ENCODE measurements around the gene SLC25A21.
"Not testable (repeated sequence)": the region's sequence is repeated elsewhere in the genome, so short reads cannot be mapped to it uniquely, and the experiment has no call there.

The SLC25A21 gene

DNA sequence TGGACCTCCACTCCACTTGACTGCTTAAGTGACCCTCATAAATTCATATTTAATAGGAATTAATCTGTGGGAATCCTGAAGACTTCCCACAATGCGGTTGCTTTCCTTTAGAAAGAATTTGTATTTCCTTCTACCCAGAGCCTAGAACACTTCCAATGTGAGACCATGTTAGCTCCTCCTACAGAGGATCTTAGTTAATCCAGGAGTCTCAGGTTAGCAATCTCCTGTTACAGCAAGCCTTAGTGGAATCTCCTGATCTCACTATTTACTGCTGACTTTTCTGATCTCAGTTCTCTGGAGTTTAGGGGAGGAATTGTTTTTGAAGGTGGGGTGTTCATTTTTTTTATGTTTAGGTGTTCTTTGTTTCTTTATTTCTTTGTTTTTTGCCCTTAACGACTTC, 186.0 kb downstream of the SLC25A21 start:
- no peak for DNase-seq (ENCODE audit: low read depth in 2 of 2)

GRCh38 chr14:36981832-36982529, 190.4 kb downstream of the SLC25A21 start:
- no peak for DNase-seq (ENCODE audit: low read depth in 2 of 2)

GRCh38 chr14:36980413-36980812, 192.0 kb downstream of the SLC25A21 start:
- DNase-seq (ENCODE audit: low read depth in 2 of 2): not testable (repeated sequence)

DNA sequence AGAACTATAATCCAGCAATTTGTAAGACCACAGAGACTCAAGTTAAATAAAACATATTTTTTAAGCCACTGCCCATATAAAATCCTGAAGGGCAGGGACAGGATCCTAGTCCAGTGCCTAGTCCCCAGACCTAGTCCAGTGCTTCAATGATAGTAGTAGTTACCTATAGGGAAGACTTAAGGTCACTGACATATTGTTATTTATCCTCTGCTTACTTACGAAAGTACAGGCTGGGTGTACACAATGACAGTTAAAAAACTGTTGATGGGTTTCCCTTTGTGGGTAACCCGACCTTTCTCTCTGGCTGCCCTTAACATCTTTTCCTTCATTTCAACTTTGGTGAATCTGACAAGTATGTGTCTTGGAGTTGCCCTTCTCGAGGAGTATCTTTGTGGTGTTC, 192.5 kb downstream of the SLC25A21 start:
- DNase-seq (ENCODE audit: low read depth in 2 of 2): no peak

GRCh38 chr14:36976571-36977023, 195.8 kb downstream of the SLC25A21 start:
- no peak for DNase-seq (ENCODE audit: low read depth in 2 of 2)

DNA sequence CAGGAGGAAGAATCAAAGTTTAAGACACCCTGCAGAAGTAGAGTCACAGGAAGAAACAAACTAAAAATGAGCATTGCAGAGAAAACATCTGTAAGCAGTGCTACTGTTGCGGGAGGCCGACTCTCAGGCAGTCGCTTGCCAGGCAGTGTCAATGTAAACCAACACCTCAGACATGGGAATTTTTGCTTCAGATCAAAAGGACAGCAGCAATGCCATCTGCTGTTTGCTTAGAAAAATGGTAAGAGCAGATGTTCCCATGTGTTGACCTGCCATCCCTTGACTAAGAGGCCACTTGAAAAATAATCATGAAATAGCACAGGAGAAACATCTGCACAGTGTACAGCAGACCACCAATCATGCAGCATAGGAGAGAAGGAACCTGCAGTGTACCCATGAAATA, 196.6 kb downstream of the SLC25A21 start:
- DNase-seq (ENCODE audit: low read depth in 2 of 2): no peak

DNA sequence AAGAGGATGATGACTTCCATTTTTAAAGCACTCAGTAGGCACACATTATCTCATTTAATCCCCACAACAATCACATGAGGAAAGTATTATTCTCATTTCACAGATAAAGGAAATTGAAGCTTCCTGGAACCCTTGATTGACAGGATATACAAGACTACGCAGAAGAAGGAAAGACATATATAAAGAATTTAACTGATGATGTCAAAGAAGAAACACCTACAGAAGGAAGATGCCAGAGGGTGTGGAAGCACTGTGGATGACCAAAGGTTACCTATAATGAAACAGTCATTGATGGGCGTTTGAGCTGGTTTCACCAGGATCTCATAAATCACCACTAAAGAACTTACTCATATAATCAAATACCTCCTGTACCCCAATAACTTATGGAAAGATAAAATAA, 197.4 kb downstream of the SLC25A21 start:
- no peak for DNase-seq (ENCODE audit: low read depth in 2 of 2)

DNA sequence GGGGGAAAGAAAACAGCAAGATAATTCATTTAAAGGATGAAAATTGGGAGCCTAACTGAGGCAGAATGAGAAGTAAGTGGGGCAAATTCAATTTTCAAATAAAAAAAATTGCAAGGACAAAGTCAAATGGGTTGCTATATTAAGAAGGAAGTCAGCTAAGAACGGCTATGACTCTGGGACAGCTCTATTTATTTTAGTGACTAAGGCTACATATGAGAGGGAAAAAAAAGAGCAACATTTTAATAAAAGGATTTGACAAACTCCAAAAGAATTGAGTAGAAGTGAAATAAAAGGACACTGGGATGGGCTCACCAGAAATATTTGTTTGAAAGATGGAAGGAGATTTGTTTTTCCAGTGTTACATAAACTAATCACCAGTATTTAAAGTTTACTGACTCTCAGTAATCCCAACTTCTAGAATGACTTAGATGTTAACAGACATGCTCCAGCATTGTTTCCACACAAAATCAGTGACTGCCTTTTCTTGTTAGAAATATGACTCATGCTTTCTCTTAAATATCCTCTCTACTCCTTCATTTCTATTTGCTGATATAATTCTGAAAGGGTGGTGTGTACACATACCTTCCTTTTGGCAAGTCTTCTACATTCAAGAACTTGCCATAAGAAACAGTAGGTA, 198.5 kb downstream of the SLC25A21 start:
- DNase-seq (ENCODE audit: low read depth in 2 of 2): no peak

DNA sequence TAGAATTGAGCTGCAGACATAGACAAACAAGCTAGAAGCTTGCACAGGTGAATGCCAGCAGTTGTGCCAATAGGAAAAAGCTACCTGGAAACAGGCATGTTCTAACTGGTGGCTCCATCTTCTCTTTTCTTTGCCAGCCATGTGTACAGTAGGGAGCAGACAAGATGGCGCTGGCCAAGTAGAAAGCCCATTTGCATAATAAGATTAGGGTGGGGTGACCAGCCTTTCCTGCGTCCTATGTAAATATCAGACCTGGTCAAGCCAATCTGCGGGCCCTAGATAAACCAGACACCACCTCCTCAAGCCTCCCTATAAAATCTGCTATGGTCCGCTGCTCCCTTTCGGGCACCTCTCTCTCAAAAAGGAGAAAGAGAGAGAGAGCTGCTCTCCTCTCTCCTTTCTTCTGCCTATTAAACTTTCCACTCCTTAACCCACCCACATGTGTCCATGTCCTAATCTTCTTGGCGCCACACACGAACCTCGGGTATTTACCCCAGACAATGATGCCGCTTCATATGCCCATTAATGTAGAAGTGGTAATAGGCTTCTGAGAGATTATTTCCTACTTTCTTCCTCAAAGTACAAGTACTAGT, 201.0 kb downstream of the SLC25A21 start:
- DNase-seq (ENCODE audit: low read depth in 2 of 2): no peak

GRCh38 chr14:36967892-36968555, 204.4 kb downstream of the SLC25A21 start:
- no peak for DNase-seq (ENCODE audit: low read depth in 2 of 2)

DNA sequence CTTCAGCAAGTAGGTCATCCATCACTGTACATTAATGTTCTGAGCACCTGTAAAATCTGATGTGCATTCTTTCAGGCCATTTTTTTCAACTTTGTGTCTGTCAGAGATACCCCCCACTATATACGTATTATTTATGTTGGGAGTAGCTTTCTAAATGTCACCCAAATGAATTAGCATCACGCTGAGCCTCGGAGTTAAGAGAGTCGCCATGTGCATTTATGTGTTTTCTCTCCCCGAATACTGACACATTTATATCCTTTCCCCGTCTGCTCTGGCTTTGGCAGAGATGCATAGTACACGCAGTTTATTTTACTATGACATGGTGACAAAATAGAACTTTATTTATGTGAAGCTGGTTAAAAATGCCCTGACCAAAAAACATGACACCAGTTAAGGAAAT, 216.4 kb downstream of the SLC25A21 start:
- DNase-seq (ENCODE audit: low read depth in 2 of 2): no peak

DNA sequence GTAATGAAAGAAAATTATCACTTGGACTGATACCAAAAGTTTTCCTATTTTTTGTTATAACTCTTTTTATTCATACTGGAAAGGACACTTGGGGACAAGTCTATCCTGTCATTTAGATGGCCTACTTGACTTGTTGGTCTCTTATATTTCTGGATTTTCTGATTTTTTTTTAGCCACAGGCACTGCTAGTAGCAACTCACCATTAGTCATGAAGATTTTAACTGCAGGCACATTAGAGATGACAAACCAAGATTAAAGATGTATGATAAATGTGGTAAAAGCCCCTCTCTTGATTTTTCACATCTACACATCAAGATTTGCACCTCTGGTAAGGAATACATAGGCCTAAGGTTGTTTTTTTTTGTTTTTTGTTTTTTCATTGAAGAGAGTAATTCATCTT, 217.0 kb downstream of the SLC25A21 start:
- no peak for DNase-seq (ENCODE audit: low read depth in 2 of 2)

DNA sequence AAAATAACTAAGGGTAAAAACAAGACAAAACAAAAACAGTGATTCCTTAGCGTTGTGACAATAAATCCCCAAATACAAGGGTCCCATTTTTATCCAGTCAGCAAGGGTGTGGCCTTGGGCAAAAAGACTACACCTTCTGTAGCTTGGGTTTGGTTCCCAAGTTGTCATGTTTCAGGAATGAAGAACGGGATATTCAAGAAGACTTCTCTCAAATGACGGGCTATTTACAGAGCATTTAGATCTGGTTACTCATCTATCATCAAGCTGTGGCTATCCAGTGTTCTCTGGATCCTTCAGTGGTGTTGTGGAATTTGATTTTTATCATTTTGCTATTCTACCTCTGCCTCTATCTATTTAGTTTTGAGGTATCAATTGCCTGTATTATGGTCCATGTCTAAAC, 219.7 kb downstream of the SLC25A21 start:
- DNase-seq (ENCODE audit: low read depth in 2 of 2): no peak

- no peak for DNase-seq (ENCODE audit: low read depth in 2 of 2)
Measured at GRCh38 chr14:36951380-36951911, 221.0 kb downstream of the SLC25A21 start.

DNA sequence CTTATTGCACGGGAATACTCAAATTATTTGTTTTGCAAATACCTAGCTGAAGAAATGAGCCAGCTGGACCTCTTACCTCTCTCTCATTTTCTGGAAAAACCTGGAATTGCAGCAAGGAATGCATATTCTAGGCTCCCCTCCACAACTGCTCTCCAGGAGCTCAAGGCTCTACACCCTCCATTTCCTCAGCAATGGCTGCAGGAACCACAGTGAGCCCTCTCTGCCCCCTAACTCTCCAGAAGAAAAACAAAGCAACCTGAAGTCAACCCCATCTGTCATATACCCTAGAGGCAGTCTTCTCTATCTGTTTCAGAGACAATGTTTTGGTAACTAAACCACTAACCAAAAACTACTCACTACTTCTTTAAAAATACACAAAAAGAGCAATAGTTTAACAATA, 221.6 kb downstream of the SLC25A21 start:
- no peak for DNase-seq (ENCODE audit: low read depth in 2 of 2)

- DNase-seq (ENCODE audit: low read depth in 2 of 2): no peak
Measured at GRCh38 chr14:36949371-36949770, 223.0 kb downstream of the SLC25A21 start.

- no peak for DNase-seq (ENCODE audit: low read depth in 2 of 2)
Measured at GRCh38 chr14:36948157-36948859, 224.1 kb downstream of the SLC25A21 start.

DNA sequence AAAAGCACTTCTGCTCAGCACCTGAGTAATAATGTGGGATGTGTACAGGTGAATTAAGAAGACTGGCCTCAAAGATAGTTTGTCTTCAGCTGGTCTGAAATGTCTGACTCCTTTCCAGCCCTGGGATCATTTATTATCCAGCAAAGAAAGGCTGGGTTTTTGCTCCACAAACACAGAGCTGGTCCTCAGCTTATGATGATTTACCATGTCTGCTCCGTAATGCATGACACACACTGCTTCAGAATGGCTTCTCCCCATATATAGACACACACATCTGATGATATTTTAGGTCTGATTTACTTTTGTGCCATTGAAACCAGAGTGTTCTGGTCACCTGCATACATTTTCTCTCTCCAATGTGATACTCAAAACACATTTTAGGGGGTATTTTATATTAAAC, 225.0 kb downstream of the SLC25A21 start:
- DNase-seq (ENCODE audit: low read depth in 2 of 2): no peak

- no peak for DNase-seq (ENCODE audit: low read depth in 2 of 2)
Measured at GRCh38 chr14:36946872-36947271, 225.5 kb downstream of the SLC25A21 start.

- DNase-seq (ENCODE audit: low read depth in 2 of 2): no peak
Measured at GRCh38 chr14:36944307-36945010, 227.9 kb downstream of the SLC25A21 start.

Measured in stimulated activated CD8-positive, alpha-beta memory T cell treated with anti-CD3 and anti-CD28 coated beads, Interleukin-7, amount 100 ng/mL, for 4 hours (primary cell).